ENCODE data around the gene HEPACAM2.

The HEPACAM2 gene

DNA sequence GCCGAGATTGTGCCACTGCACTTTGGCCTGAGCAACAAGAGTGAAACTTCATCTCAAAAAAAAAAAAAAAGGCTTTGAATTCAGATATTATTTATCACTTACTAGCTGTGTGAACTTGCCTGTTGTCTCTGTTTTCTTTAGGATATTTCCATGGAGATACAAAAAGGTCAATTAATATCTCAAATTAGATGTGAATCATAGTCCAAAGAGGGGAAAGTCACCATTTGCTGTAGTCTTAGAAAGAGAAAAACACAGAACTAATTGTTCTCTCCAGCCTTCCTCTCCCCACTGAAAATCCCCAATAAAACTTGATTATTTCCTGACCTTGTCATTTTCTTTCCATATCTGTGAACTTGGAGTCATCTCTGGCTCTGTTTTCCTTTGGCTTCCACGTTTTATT lies 21.2 kb downstream of the HEPACAM2 start:
- H3K9ac ChIP-seq (ENCODE audit: low read length in 5 of 5): no peak overlapping the region
- H3K36me3 ChIP-seq (ENCODE audit: control insufficient read depth in 5 of 5, insufficient read depth in 5 of 5, low read length in 5 of 5): no peaks in the 10 kb centered on the region
- H3K27ac ChIP-seq (ENCODE audit: low read depth, low read length): no peak overlapping the region
- no peaks in the 10 kb centered on the region for H3K27me3 ChIP-seq (ENCODE audit: control insufficient read depth in 5 of 5, insufficient read depth in 4 of 5, low read length in 5 of 5)
- H3K4me1 ChIP-seq (ENCODE audit: control insufficient read depth in 5 of 5, insufficient read depth in 5 of 5, low read length in 5 of 5): no peaks in the 10 kb centered on the region
- no peak overlapping the region for H3K4me3 ChIP-seq (ENCODE audit: low read depth in 1 of 5, low read length in 5 of 5)
- no peaks in the 10 kb centered on the region for H3K9me3 ChIP-seq (ENCODE audit: control insufficient read depth in 5 of 5, low read length in 5 of 5)

DNA sequence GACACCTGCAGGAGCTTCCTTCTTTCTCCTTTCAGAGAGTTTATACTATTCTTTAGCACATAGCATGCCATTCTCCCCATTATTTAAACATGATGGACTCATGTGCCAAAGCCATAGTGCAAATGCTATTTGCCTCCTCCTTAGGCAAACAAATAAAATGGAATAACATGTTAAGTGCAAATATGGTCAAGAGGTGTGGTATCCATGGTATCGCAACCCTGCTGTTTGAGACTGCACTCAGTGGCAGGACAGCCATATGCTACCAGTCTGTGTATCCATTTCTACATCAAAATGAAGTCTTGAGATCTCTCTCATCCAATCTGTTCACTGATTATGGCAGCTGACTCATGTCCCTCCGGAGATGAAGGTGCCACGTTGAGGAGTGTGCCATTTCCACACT lies 22.8 kb downstream of the HEPACAM2 start:
- no peaks in the 10 kb centered on the region for H3K9me3 ChIP-seq (ENCODE audit: control insufficient read depth in 5 of 5, low read length in 5 of 5)
- no peaks in the 10 kb centered on the region for H3K4me1 ChIP-seq (ENCODE audit: control insufficient read depth in 5 of 5, insufficient read depth in 5 of 5, low read length in 5 of 5)
- no peak overlapping the region for H3K9ac ChIP-seq (ENCODE audit: low read length in 5 of 5)
- no peaks in the 10 kb centered on the region for H3K36me3 ChIP-seq (ENCODE audit: control insufficient read depth in 5 of 5, insufficient read depth in 5 of 5, low read length in 5 of 5)
- H3K27ac ChIP-seq (ENCODE audit: low read depth, low read length): no peak overlapping the region
- H3K4me3 ChIP-seq (ENCODE audit: low read depth in 1 of 5, low read length in 5 of 5): no peak overlapping the region
- H3K27me3 ChIP-seq (ENCODE audit: control insufficient read depth in 5 of 5, insufficient read depth in 4 of 5, low read length in 5 of 5): no peaks in the 10 kb centered on the region

DNA sequence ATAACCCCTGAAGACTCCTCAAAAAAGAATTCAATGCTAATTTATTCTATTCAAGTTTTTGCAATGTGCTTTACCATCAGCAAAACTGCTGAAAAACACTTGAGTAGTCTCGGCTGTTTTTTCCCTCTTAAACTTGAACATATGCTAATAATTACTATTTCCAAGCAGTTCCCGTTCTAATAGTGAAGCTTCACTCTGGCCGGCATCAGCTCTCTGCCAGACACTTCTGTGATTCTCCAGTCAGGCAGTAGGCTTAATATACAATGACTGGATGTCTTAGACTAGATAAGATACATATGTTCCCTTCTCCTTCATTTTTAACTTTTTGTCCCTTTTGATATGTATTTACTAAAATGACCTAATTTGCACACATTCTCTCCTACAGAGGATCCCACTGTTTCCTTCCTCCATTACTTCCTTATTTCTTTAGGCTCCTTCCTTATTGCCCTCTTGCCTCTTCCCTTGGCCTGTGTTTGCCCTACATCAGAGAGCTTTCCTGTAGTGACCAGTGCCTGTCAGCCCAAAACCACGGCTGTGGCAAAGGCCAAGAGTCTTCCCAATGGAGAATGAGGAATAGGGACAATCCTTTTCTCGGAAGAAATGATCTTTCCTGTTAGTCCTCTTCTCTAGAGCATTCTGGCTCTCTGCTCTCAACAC lies 23.5 kb downstream of the HEPACAM2 start:
- Histone ChIP-seq H3K4me3 (ENCODE audit: low read depth in 1 of 5, low read length in 5 of 5) (no peak overlapping the region), H3K27me3 (ENCODE audit: control insufficient read depth in 5 of 5, insufficient read depth in 4 of 5, low read length in 5 of 5) (no peaks in the 10 kb centered on the region), H3K9me3 (ENCODE audit: control insufficient read depth in 5 of 5, low read length in 5 of 5) (no peaks in the 10 kb centered on the region), H3K27ac (ENCODE audit: low read depth, low read length) (no peak overlapping the region), H3K36me3 (ENCODE audit: control insufficient read depth in 5 of 5, insufficient read depth in 5 of 5, low read length in 5 of 5) (no peaks in the 10 kb centered on the region), H3K4me1 (ENCODE audit: control insufficient read depth in 5 of 5, insufficient read depth in 5 of 5, low read length in 5 of 5) (no peaks in the 10 kb centered on the region), H3K9ac (ENCODE audit: low read length in 5 of 5) (no peak overlapping the region)

DNA sequence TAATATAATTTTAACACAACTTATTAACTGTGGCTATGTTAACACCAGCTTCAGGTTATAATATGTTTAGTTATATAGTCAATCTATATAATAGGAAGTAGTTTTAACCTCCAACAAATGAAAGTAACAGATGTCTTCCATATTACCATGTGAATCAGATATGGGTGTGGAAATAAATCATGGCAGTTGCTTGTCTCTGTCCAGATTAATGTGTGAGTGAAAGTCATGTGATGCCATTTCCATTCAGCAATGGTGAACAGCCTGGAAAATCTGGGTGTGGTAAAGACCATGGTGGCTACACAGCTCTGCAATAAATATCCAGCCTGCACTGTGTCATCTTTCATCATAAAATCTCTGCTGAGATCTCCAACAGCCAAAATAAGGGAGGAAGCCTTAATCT lies 27.8 kb downstream of the HEPACAM2 start:
- no peak overlapping the region for H3K27ac ChIP-seq (ENCODE audit: low read depth, low read length)
- H3K27me3 ChIP-seq (ENCODE audit: control insufficient read depth in 5 of 5, insufficient read depth in 4 of 5, low read length in 5 of 5): no peaks in the 10 kb centered on the region
- no peaks in the 10 kb centered on the region for H3K9me3 ChIP-seq (ENCODE audit: control insufficient read depth in 5 of 5, low read length in 5 of 5)
- no peaks in the 10 kb centered on the region for H3K4me1 ChIP-seq (ENCODE audit: control insufficient read depth in 5 of 5, insufficient read depth in 5 of 5, low read length in 5 of 5)
- no peak overlapping the region for H3K4me3 ChIP-seq (ENCODE audit: low read depth in 1 of 5, low read length in 5 of 5)
- no peak overlapping the region for H3K9ac ChIP-seq (ENCODE audit: low read length in 5 of 5)
- no peaks in the 10 kb centered on the region for H3K36me3 ChIP-seq (ENCODE audit: control insufficient read depth in 5 of 5, insufficient read depth in 5 of 5, low read length in 5 of 5)

DNA sequence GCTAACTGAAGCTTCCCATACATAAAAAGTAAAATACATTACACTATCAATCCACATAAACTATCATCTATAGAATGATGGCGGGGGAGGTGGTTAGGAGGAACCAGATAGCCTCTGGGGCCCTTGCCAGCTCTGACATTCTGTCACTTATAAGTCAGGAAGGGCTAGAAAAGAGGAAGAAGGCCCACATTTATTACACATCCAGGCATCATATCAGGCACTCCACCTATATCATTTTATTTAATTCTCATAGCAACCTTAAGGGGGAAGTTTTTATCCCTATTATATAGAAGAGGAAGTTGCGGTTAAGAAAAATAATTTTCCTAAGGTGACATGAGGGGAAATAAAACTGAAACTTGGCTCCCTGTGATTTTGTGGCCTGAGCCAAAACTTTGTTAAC lies 29.9 kb downstream of the HEPACAM2 start:
- H3K4me1 ChIP-seq (ENCODE audit: control insufficient read depth in 5 of 5, insufficient read depth in 5 of 5, low read length in 5 of 5): no peaks in the 10 kb centered on the region
- H3K4me3 ChIP-seq (ENCODE audit: low read depth in 1 of 5, low read length in 5 of 5): no peak overlapping the region
- no peaks in the 10 kb centered on the region for H3K36me3 ChIP-seq (ENCODE audit: control insufficient read depth in 5 of 5, insufficient read depth in 5 of 5, low read length in 5 of 5)
- H3K27me3 ChIP-seq (ENCODE audit: control insufficient read depth in 5 of 5, insufficient read depth in 4 of 5, low read length in 5 of 5): peaks cover 0 to 3% (median 0%) of the 10 kb centered on the region in 5 donors
- H3K9me3 ChIP-seq (ENCODE audit: control insufficient read depth in 5 of 5, low read length in 5 of 5): no peaks in the 10 kb centered on the region
- H3K27ac ChIP-seq (ENCODE audit: low read depth, low read length): no peak overlapping the region
- no peak overlapping the region for H3K9ac ChIP-seq (ENCODE audit: low read length in 5 of 5)

DNA sequence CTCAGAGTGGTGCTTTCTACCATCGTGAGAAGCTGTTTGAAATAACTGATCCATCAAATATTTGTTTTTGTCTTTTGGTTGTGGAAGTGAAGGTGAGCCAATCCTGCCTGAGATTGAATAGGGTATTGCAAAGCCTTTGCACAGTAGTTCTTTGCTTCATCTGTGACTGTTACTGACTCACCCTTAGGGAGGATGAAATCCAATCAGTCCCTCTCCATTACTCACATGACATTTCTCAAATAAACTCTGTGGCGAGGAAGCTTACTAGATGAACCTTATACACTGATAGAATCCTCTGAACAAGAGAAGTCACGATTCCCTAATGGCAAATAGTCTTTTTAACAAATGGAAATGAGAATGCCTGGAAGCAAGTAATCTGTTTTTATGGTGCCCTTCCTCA lies 31.9 kb downstream of the HEPACAM2 start:
- Histone ChIP-seq H3K4me3 (ENCODE audit: low read depth in 1 of 5, low read length in 5 of 5) (no peak overlapping the region), H3K9ac (ENCODE audit: low read length in 5 of 5) (no peak overlapping the region), H3K36me3 (ENCODE audit: control insufficient read depth in 5 of 5, insufficient read depth in 5 of 5, low read length in 5 of 5) (no peaks in the 10 kb centered on the region), H3K4me1 (ENCODE audit: control insufficient read depth in 5 of 5, insufficient read depth in 5 of 5, low read length in 5 of 5) (no peaks in the 10 kb centered on the region), H3K27me3 (ENCODE audit: control insufficient read depth in 5 of 5, insufficient read depth in 4 of 5, low read length in 5 of 5) (peaks cover 0 to 3% (median 0%) of the 10 kb centered on the region in 5 donors), H3K27ac (ENCODE audit: low read depth, low read length) (no peak overlapping the region), H3K9me3 (ENCODE audit: control insufficient read depth in 5 of 5, low read length in 5 of 5) (no peaks in the 10 kb centered on the region)

DNA sequence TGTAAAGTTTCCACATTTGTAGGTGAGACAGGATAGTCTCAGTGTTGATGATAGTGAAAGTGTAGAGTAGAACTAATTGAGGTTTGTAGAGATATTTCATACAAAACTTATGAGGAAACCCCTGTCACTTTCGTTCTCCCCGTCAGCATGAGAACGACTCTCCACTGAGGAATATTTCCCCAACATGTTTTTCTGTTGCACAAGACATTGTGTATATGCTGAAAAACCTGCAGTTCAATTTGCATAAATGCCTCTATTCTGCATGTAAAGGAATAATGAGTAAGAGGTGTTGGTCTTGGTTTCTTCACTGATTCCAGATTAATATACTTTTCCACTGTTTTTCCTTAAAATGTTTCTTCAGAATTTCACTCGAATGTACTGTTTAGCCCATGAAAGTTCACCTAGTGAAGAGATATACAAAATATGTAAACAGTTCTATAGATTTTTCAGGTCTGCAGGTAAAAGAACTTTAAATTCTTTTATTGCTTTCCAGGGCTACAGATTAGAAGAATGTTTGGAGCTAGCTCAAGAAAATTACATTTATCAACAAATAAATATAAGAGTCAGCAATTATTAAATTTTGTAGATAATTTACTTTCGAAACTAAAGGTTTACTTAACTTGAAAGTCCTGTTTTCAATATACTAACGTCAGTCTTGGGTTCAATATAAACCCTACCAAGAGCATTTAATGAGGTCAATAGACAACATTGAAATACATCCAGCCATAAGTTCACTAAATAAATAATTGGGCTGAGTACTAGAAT lies 37.2 kb downstream of the HEPACAM2 start:
- H3K9ac ChIP-seq (ENCODE audit: low read length in 5 of 5): no peak overlapping the region
- H3K27ac ChIP-seq (ENCODE audit: low read depth, low read length): no peak overlapping the region
- H3K36me3 ChIP-seq (ENCODE audit: control insufficient read depth in 5 of 5, insufficient read depth in 5 of 5, low read length in 5 of 5): no peaks in the 10 kb centered on the region
- H3K4me1 ChIP-seq (ENCODE audit: control insufficient read depth in 5 of 5, insufficient read depth in 5 of 5, low read length in 5 of 5): no peaks in the 10 kb centered on the region
- H3K9me3 ChIP-seq (ENCODE audit: control insufficient read depth in 5 of 5, low read length in 5 of 5): no peaks in the 10 kb centered on the region
- H3K4me3 ChIP-seq (ENCODE audit: low read depth in 1 of 5, low read length in 5 of 5): no peak overlapping the region
- H3K27me3 ChIP-seq (ENCODE audit: control insufficient read depth in 5 of 5, insufficient read depth in 4 of 5, low read length in 5 of 5): peaks cover 0 to 3% (median 2%) of the 10 kb centered on the region in 5 donors

DNA sequence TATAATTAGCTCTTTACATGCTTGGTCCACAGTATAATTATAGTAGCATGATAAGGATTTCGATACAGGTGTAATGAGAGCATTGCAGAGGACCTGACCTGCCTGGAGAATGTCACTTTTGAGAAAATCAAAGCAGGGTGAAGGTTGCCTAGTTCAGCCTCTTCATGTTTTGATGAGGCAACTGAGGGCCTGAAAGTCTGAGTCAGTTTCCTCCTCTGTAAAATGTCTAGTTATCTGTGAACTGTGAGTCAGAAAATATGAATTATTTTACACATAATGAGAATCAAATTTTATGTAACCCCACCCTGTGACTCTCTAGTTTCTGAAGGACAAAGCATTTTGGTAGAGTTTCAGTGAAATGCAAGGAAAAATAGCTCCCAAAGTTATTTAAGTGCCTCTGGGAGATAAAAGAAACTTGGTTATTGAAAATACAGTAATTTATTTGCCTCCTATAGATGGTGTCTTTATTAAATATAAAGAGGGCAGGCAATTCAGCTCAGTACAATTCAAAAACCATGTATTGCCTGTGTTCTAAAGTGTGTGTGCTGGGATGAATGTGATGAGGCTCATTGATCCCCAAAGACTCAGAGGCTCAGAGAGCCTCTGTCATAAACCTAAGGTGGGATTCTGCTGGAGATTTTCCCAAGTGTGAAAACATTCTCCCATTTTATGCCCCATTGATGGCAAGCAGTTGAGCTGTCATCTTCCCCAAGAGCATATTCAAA lies 40.8 kb downstream of the HEPACAM2 start:
- Histone ChIP-seq H3K27me3 (ENCODE audit: control insufficient read depth in 5 of 5, insufficient read depth in 4 of 5, low read length in 5 of 5) (peaks cover 0 to 3% (median 0%) of the 10 kb centered on the region in 5 donors), H3K4me1 (ENCODE audit: control insufficient read depth in 5 of 5, insufficient read depth in 5 of 5, low read length in 5 of 5) (no peaks in the 10 kb centered on the region), H3K4me3 (ENCODE audit: low read depth in 1 of 5, low read length in 5 of 5) (no peak overlapping the region), H3K9me3 (ENCODE audit: control insufficient read depth in 5 of 5, low read length in 5 of 5) (no peaks in the 10 kb centered on the region), H3K27ac (ENCODE audit: low read depth, low read length) (no peak overlapping the region), H3K9ac (ENCODE audit: low read length in 5 of 5) (no peak overlapping the region), H3K36me3 (ENCODE audit: control insufficient read depth in 5 of 5, insufficient read depth in 5 of 5, low read length in 5 of 5) (no peaks in the 10 kb centered on the region)

DNA sequence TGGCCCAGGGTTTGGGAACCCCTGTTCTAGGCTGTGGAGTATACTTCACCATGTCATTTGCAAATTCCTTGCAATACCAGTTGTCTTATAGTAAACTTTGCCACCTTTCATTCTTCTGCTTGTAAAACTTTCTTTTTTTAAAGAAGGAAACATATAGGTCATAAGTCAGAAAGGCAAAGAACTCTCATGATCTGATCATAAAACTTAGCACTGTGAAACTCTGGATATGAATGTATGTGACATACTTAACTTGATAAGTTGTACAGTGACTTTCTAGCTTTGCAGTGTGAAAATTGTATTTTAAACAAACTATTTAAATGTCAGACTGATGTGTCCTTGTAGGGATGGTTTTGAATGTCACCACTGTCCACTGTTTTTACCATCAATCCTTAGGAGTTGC lies 47.1 kb downstream of the HEPACAM2 start:
- Histone ChIP-seq H3K4me1 (ENCODE audit: control insufficient read depth in 5 of 5, insufficient read depth in 5 of 5, low read length in 5 of 5) (no peaks in the 10 kb centered on the region), H3K4me3 (ENCODE audit: low read depth in 1 of 5, low read length in 5 of 5) (no peak overlapping the region), H3K27ac (ENCODE audit: low read depth, low read length) (no peak overlapping the region), H3K36me3 (ENCODE audit: control insufficient read depth in 5 of 5, insufficient read depth in 5 of 5, low read length in 5 of 5) (no peaks in the 10 kb centered on the region), H3K27me3 (ENCODE audit: control insufficient read depth in 5 of 5, insufficient read depth in 4 of 5, low read length in 5 of 5) (peaks cover 0 to under 1% (median 0%) of the 10 kb centered on the region in 5 donors), H3K9ac (ENCODE audit: low read length in 5 of 5) (no peak overlapping the region), H3K9me3 (ENCODE audit: control insufficient read depth in 5 of 5, low read length in 5 of 5) (no peaks in the 10 kb centered on the region)

DNA sequence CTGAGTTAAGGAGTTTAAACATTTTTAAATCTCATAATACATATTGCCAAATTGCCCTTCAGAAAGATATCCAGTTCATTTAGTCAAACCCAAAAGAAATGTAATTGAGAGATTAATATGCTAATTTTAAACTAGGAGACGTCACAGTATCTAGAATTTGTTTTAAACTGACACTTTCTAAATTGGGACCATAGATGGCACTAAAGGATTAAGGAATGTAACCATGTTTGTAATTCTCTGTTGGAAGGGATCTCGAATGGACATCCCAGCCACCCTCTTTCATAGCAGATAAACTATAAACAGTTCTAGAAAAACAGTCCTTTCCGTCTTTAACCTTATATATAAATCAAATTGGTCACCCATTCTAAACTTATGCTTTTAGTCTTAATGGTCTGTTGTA lies 48.1 kb downstream of the HEPACAM2 start:
- no peak overlapping the region for H3K27ac ChIP-seq (ENCODE audit: low read depth, low read length)
- no peak overlapping the region for H3K4me3 ChIP-seq (ENCODE audit: low read depth in 1 of 5, low read length in 5 of 5)
- H3K9me3 ChIP-seq (ENCODE audit: control insufficient read depth in 5 of 5, low read length in 5 of 5): no peaks in the 10 kb centered on the region
- no peaks in the 10 kb centered on the region for H3K4me1 ChIP-seq (ENCODE audit: control insufficient read depth in 5 of 5, insufficient read depth in 5 of 5, low read length in 5 of 5)
- H3K27me3 ChIP-seq (ENCODE audit: control insufficient read depth in 5 of 5, insufficient read depth in 4 of 5, low read length in 5 of 5): no peaks in the 10 kb centered on the region
- H3K36me3 ChIP-seq (ENCODE audit: control insufficient read depth in 5 of 5, insufficient read depth in 5 of 5, low read length in 5 of 5): no peaks in the 10 kb centered on the region
- H3K9ac ChIP-seq (ENCODE audit: low read length in 5 of 5): no peak overlapping the region

Measured in subcutaneous abdominal adipose tissue (tissue), 5 donors.